H9 (cell line): ENCODE data around the gene CDK14. TPM values are rescaled to one million over a fixed set of nuclear protein-coding genes. Genes with fewer than 3 reads are reported as not detected.

Experiments used
- DNase-seq: peaks from one replicate; pipeline ENCODE4 v3.0.0-alpha.2; 2017
- H2AFZ ChIP-seq: one replicate; pipeline ENCODE4 v1.6.1; 2013; ENCODE audit warnings: mild to moderate bottlenecking, low read length, control low read depth, moderate library complexity
- H2AK5ac ChIP-seq: 2 replicates; pipeline ENCODE4 v1.6.1; 2013; ENCODE audit warnings: low read length, control low read depth, mixed read lengths; ENCODE audit not compliant: insufficient read length
- H2BK120ac ChIP-seq: one replicate; pipeline ENCODE4 v1.6.1; 2013; ENCODE audit warnings: low read depth, mild to moderate bottlenecking, low read length, control low read depth, inconsistent platforms; ENCODE audit not compliant: poor library complexity, severe bottlenecking
- H2BK12ac ChIP-seq: 2 replicates; pipeline ENCODE4 v1.6.1; 2013; ENCODE audit warnings: low read length, control low read depth, mixed read lengths, low read depth; ENCODE audit not compliant: insufficient read length
- H2BK15ac ChIP-seq: 2 replicates; pipeline ENCODE4 v1.6.1; 2013; ENCODE audit warnings: low read depth, low read length, control low read depth
- H2BK20ac ChIP-seq: one replicate; pipeline ENCODE4 v1.6.1; 2013; ENCODE audit warnings: low read depth, mild to moderate bottlenecking, low read length, control low read depth, inconsistent platforms; ENCODE audit not compliant: poor library complexity, severe bottlenecking
- H2BK5ac ChIP-seq: 2 replicates; pipeline ENCODE4 v1.6.1; 2013; ENCODE audit warnings: low read length, control low read depth, mixed read lengths; ENCODE audit not compliant: insufficient read length
- H3K14ac ChIP-seq: 2 replicates; pipeline ENCODE4 v1.6.1; 2013; ENCODE audit warnings: low read length, control low read depth; ENCODE audit not compliant: insufficient read depth
- H3K18ac ChIP-seq: 2 replicates; pipeline ENCODE4 v1.6.1; 2013; ENCODE audit warnings: low read depth, mild to moderate bottlenecking, mixed read lengths, low read length, control low read depth; ENCODE audit not compliant: insufficient read length
- H3K23ac ChIP-seq: 2 replicates; pipeline ENCODE4 v1.6.1; 2013; ENCODE audit warnings: low read length, control low read depth, mixed read lengths, low read depth; ENCODE audit not compliant: insufficient read length
- H3K23me2 ChIP-seq: 2 replicates; pipeline ENCODE4 v1.6.1; 2013; ENCODE audit warnings: low read depth, mild to moderate bottlenecking, mixed read lengths, low read length, control low read depth; ENCODE audit not compliant: insufficient read length, poor library complexity, severe bottlenecking
- H3K27ac ChIP-seq: 2 replicates; pipeline ENCODE4 v1.5.1; 2013; ENCODE audit warnings: low read length, control low read depth, mixed read lengths, low read depth; ENCODE audit not compliant: insufficient read length
- H3K27me3 ChIP-seq: 2 replicates; pipeline ENCODE4 v1.6.1; 2013; ENCODE audit warnings: low read length, control low read depth, inconsistent platforms; ENCODE audit not compliant: insufficient read depth
- H3K4ac ChIP-seq: 2 replicates; pipeline ENCODE4 v1.6.1; 2013; ENCODE audit warnings: low read depth, mild to moderate bottlenecking, control low read depth, inconsistent platforms, low read length, moderate library complexity
- H3K4me1 ChIP-seq: 2 replicates; pipeline ENCODE4 v1.6.1; 2013; ENCODE audit warnings: low read length, control low read depth, inconsistent platforms; ENCODE audit not compliant: insufficient read depth
- H3K4me2 ChIP-seq: 2 replicates; pipeline ENCODE4 v1.6.1; 2013; ENCODE audit warnings: low read length, control low read depth, mixed read lengths; ENCODE audit not compliant: insufficient read length, insufficient read depth
- H3K56ac ChIP-seq: 2 replicates; pipeline ENCODE4 v1.6.1; 2013; ENCODE audit warnings: low read depth, mild to moderate bottlenecking, mixed read lengths, low read length, control low read depth; ENCODE audit not compliant: insufficient read length
- H3K79me1 ChIP-seq: 2 replicates; pipeline ENCODE4 v1.6.1; 2013; ENCODE audit warnings: low read depth, mild to moderate bottlenecking, moderate library complexity, low read length, control low read depth, inconsistent platforms; ENCODE audit not compliant: insufficient read depth, poor library complexity, severe bottlenecking
- H3K79me2 ChIP-seq: 2 replicates; pipeline ENCODE4 v1.6.1; 2013; ENCODE audit warnings: low read length, control low read depth, inconsistent platforms; ENCODE audit not compliant: insufficient read depth
- H3K9ac ChIP-seq: 2 replicates; pipeline ENCODE4 v1.6.1; 2013; ENCODE audit warnings: low read length, control low read depth, mixed read lengths; ENCODE audit not compliant: insufficient read length; ENCODE audit errors: extremely low read depth
- H3K9me3 ChIP-seq: one replicate; pipeline ENCODE4 v1.6.1; 2013; ENCODE audit warnings: low read depth, low read length, inconsistent platforms; ENCODE audit not compliant: control insufficient read depth
- H3T11ph ChIP-seq: one replicate; pipeline ENCODE4 v1.6.1; 2013; ENCODE audit warnings: mild to moderate bottlenecking, low read length, control low read depth, inconsistent platforms
- H4K20me1 ChIP-seq: one replicate; pipeline ENCODE4 v1.6.1; 2013; ENCODE audit not compliant: control insufficient read depth, insufficient read length, insufficient read depth
- H4K5ac ChIP-seq: 2 replicates; pipeline ENCODE4 v1.6.1; 2013; ENCODE audit warnings: low read depth, mild to moderate bottlenecking, mixed read lengths, low read length, control low read depth; ENCODE audit not compliant: insufficient read length
- H4K8ac ChIP-seq: replicated peaks from 2 replicates; pipeline ENCODE4 v1.6.1; 2013; ENCODE audit warnings: low read length, control low read depth, mixed read lengths, low read depth; ENCODE audit not compliant: insufficient read length
- H4K91ac ChIP-seq: 2 replicates; pipeline ENCODE4 v1.6.1; 2013; ENCODE audit warnings: low read depth, mild to moderate bottlenecking, moderate library complexity, mixed read lengths, low read length, control low read depth; ENCODE audit not compliant: insufficient read length
- H3K27ac Mint-ChIP-seq, 3 experiments: 2 replicates in 2 of 3; 3 replicates in 1 of 3; pipeline ENCODE4 v1.8.0; 2020 to 2021; ENCODE audit warnings: mixed read lengths in 3 of 3, mild to moderate bottlenecking in 1 of 3, moderate library complexity in 1 of 3
- H3K27me3 Mint-ChIP-seq: 2 replicates; pipeline ENCODE4 v1.8.0; 2021; ENCODE audit warnings: low read depth, mild to moderate bottlenecking, moderate library complexity, mixed read lengths
- H3K36me3 Mint-ChIP-seq, 3 experiments: 2 replicates in 2 of 3; 3 replicates in 1 of 3; pipeline ENCODE4 v1.8.0; 2020 to 2021; ENCODE audit warnings: low read depth in 3 of 3, mixed read lengths in 3 of 3; ENCODE audit not compliant: insufficient read depth in 1 of 3
- H3K4me1 Mint-ChIP-seq, 2 experiments: 2 replicates each; pipeline ENCODE4 v1.8.0; 2020; ENCODE audit warnings: mixed read lengths in 2 of 2
- H3K4me3 Mint-ChIP-seq, 2 experiments: 2 replicates in 1 of 2; 3 replicates in 1 of 2; pipeline ENCODE4 v1.8.0; 2020 to 2021; ENCODE audit warnings: mild to moderate bottlenecking in 2 of 2, mixed read lengths in 2 of 2, moderate library complexity in 1 of 2
- H3K9me3 Mint-ChIP-seq, 2 experiments: 2 replicates in 1 of 2; 3 replicates in 1 of 2; pipeline ENCODE4 v1.8.0; 2020; ENCODE audit warnings: mild to moderate bottlenecking in 2 of 2, mixed read lengths in 2 of 2, moderate library complexity in 1 of 2
- CTCF ChIP-seq: fragments of 200-600 bp; sonication (generic); conservative IDR thresholded peaks from 3 replicates; pipeline ENCODE4 v1.8.0; 2021; ENCODE audit warnings: antibody characterized with exemption, mild to moderate bottlenecking
- WGBS: extraction: QIAGEN DNeasy Blood & Tissue Kit; methylation state at CpG from one replicate; pipeline ENCODE4 v1.1.7; 2013; ENCODE audit warnings: missing lambda C conversion rate, low lambda C conversion rate, mixed read lengths; ENCODE audit not compliant: insufficient read length; ENCODE audit errors: extremely low coverage; 5-methylcytosine and 5-hydroxymethylcytosine counted together
- total RNA-seq: library from RNA; stranded (reverse); gene quantifications from 2 replicates; pipeline ENCODE4 v1.2.1, GENCODE V29; 2021

The CDK14 gene
- total RNA-seq, 1 experiment from 2014 or later: 23.9 TPM

- Histone ChIP-seq H3K14ac (no peak overlapping the region), H2BK5ac (no peak overlapping the region), H2AK5ac (no peak overlapping the region), H3K18ac (no peak overlapping the region), H2BK12ac (no peak overlapping the region), H3K4me1 (no peaks in the 10 kb centered on the region), H3K23ac (no peak overlapping the region), H4K5ac (no peak overlapping the region), H3K79me2 (no peaks in the 10 kb centered on the region), H2BK15ac (no peak overlapping the region), H3K27ac (no peak overlapping the region), H3K79me1 (no peaks in the 10 kb centered on the region), H3K9me3 (no peaks in the 10 kb centered on the region), H3K27me3 (peaks cover 12% of the 10 kb centered on the region; the same call in 1 of the 2 replicates), H4K8ac (no peak overlapping the region), H3K9ac (no peak overlapping the region), H3T11ph (no peak overlapping the region), H3K23me2 (no peaks in the 10 kb centered on the region), H2AFZ (no peak overlapping the region), H4K91ac (no peak overlapping the region), H2BK120ac (no peak overlapping the region), H3K4ac (no peak overlapping the region), H4K20me1 (no peaks in the 10 kb centered on the region), H3K4me2 (no peak overlapping the region), H3K56ac (no peak overlapping the region), H2BK20ac (no peak overlapping the region)
- Mint-ChIP-seq H3K4me3 (peak overlapping the region in 1 of 2 experiments; percentile 38; a peak in 1 of 5 replicates), H3K27me3 (peaks cover 54% of the 10 kb centered on the region), H3K9me3 (0 out of 5 replicates have a peak, but pooled peaks cover 0 to 2% of the 10 kb centered on the region in 2 experiments), H3K36me3 (no peaks in the 10 kb centered on the region; a peak in 1 of 7 replicates), H3K27ac (no peak overlapping the region; a peak in 2 of 7 replicates), H3K4me1 (peaks cover 13 to 16% of the 10 kb centered on the region in 2 experiments)
- no peak for DNase-seq
- no CpG with 5 or more reads among the region's 2 CpGs for whole genome bisulfite sequencing
- TF ChIP-seq CTCF: no peak
These were observed 458.3 kb downstream of the CDK14 start for GRCh38 chr7:91054374-91054773.
